NCI-H2227 (cell line): ENCODE measurements around the gene PCOLCE2.

Experiments
- DNase-seq: peaks from one replicate; lab custom pipeline; 2025; ENCODE audit not compliant: unreplicated experiment; lab: John Stamatoyannopoulos, UW

The PCOLCE2 gene

GRCh38 chr3:142866841-142867631 lies 21.8 kb downstream of the PCOLCE2 start:
- no peak for DNase-seq

GRCh38 chr3:142863930-142864920 lies 24.7 kb downstream of the PCOLCE2 start:
- no peak for DNase-seq

GRCh38 chr3:142863010-142863817 lies 25.7 kb downstream of the PCOLCE2 start:
- DNase-seq, result no peak

- no peak for DNase-seq
Observed at GRCh38 chr3:142861926-142862325, 27.0 kb downstream of the PCOLCE2 start.

GRCh38 chr3:142858043-142858442 lies 30.8 kb downstream of the PCOLCE2 start:
- no peak for DNase-seq

GRCh38 chr3:142857056-142857455 lies 31.8 kb downstream of the PCOLCE2 start:
- peak; percentile 18 for DNase-seq

- DNase-seq, result no peak
Observed at GRCh38 chr3:142853270-142854168, 35.4 kb downstream of the PCOLCE2 start.

GRCh38 chr3:142852009-142852408 lies 36.9 kb downstream of the PCOLCE2 start:
- DNase-seq, result no peak

GRCh38 chr3:142850395-142851023 lies 38.4 kb downstream of the PCOLCE2 start:
- DNase-seq, result peak; percentile 3

- DNase-seq, result no peak
Observed at GRCh38 chr3:142849148-142849547, 39.7 kb downstream of the PCOLCE2 start.

- DNase-seq, result no peak
Observed at GRCh38 chr3:142846779-142847577, 41.9 kb downstream of the PCOLCE2 start.

- peak; percentile 6 for DNase-seq
Observed at GRCh38 chr3:142844339-142844977, 44.4 kb downstream of the PCOLCE2 start.

- no peak for DNase-seq
Observed at GRCh38 chr3:142839831-142840230, 49.1 kb downstream of the PCOLCE2 start.

GRCh38 chr3:142837526-142837925 lies 51.4 kb downstream of the PCOLCE2 start:
- no peak for DNase-seq

GRCh38 chr3:142828703-142829305 lies 60.1 kb downstream of the PCOLCE2 start:
- peak; percentile 82 for DNase-seq

GRCh38 chr3:142819179-142819578 lies 69.7 kb downstream of the PCOLCE2 start:
- DNase-seq, result no peak

GRCh38 chr3:142818651-142819050 lies 70.2 kb downstream of the PCOLCE2 start:
- DNase-seq, result no peak

GRCh38 chr3:142817897-142818296 lies 71.0 kb downstream of the PCOLCE2 start:
- DNase-seq, result no peak
